GM10847 (cell line): ENCODE results near the gene RANGRF.

Source experiments
- POLR2A ChIP-seq: IDR thresholded peaks from 2 replicates; pipeline ENCODE4 v1.6.1; 2011; ENCODE audit not compliant: insufficient read length; ENCODE audit errors: extremely low read depth

RANGRF gene

DNA sequence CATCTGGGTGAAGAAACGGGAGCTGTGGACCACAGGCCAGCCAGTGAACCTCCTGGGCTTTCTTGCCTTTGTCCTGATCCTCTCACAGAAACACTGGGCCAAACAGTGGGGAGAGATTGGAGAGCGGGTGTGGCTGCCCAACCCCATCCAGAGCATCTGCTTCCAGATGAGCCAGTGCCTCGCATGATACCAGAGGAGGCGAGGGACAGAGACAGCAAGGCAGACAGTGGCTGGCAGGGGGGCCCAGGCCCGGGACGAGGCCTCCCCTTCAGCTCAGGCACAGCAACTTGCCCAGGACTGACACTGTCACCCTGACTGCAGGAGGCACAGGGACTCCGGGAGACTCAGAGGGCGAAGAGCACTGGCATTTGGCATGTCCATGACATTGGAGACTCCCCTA lies 33.6 kb downstream of the RANGRF start:
- TF ChIP-seq POLR2A = no peak

- no peak for TF ChIP-seq POLR2A
Observed at GRCh38 chr17:8324132-8324531, 35.7 kb downstream of the RANGRF start.

DNA sequence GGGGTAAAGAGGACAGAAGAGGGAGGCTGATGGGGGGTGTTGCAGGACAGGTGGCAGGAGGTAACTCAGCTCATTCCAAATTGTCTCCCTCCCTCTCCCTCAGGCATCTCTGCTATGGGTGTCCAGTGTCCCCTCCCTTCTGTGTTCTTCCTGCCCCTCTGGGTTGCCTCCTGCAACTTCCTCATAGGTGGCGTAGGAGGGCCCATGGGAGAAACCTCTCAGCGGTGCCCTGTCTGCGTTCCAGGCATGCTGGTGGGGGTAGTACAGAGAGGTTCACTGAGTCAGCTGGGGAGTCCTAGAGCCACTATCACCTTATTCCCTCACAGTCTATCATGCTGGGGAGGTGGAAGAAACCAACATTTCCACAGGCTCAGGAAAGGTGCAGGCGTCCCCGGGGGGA lies 36.5 kb downstream of the RANGRF start:
- no peak for TF ChIP-seq POLR2A

- TF ChIP-seq POLR2A = no peak
Observed at GRCh38 chr17:8326511-8327302, 38.2 kb downstream of the RANGRF start.

DNA sequence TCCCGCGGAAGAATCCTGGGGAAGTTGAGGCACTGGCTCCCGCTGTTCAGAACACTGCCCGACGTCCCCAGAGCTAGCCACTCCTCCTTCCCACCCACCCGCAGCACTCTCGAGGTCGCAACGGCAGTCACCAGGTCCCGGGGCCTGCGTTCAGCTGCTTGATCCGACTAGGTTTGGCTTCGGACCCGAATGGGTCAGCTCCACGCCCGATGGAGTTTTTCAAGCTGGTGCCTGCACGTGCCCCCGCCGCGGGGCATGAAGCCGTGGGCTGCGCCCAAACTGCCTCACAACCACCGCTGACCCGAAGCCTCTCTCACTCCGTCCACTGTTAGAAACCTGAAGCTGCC lies 38.8 kb downstream of the RANGRF start:
- TF ChIP-seq POLR2A = no peak

DNA sequence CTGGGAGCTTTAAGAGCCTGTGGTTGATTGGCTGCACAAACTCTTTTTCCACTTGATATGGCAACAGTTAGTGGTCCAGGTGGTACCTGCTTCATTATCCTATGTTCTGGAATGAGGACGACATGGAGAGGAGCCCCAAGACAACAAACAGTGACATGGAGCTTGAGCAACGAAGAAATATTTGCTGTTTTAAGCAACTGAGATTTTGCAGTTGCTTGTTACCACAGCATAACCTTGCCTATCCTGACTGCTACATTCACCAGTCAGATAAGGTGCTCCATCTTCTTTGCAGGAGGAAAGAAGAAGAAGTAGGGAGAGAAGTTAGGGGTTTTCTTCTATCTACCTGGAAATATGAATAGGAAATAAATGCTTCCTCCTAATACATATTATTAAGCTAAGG lies 43.7 kb downstream of the RANGRF start:
- TF ChIP-seq POLR2A = no peak

GRCh38 chr17:8332688-8333087 lies 44.2 kb downstream of the RANGRF start:
- TF ChIP-seq POLR2A = no peak

DNA sequence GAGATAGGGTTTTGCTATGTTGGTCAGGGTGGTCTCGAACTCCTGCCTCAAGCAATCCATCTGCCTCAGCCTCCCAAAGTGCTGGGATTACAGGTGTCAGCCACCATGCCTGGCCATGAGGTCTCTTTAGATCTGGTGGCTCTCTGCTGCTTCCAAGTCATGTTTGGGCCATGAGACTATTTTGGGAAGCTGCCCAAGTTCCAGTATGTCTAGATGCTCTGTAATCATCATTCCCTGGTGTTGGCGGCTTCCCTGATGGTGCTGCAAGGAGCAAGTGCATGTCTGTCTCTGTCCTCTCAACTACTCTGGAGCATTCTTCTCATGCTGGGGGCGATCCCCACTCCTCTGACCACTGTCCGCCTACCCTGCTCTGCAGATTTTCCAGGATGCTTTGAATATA lies 44.8 kb downstream of the RANGRF start:
- TF ChIP-seq POLR2A = no peak

GRCh38 chr17:8337802-8338752 lies 49.6 kb downstream of the RANGRF start:
- TF ChIP-seq POLR2A = no peak

DNA sequence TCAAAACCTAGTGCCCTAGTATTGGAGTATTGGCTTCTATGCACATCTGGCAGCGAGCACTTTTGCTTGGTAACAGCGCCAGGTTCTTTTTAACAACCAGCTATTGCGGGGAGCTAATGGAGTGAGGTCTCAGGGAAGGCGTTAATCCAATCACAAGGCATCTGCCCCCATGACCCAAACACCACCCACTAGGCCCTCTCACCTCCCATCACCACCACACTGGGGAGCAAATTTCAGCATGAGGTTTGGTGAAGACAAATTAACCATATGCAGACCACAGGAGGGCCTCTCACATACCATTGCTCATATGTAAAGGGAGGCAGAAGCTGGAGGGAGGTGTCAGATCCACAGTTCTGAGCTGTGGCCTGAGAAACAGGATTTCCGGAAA lies 50.3 kb downstream of the RANGRF start:
- TF ChIP-seq POLR2A = no peak

DNA sequence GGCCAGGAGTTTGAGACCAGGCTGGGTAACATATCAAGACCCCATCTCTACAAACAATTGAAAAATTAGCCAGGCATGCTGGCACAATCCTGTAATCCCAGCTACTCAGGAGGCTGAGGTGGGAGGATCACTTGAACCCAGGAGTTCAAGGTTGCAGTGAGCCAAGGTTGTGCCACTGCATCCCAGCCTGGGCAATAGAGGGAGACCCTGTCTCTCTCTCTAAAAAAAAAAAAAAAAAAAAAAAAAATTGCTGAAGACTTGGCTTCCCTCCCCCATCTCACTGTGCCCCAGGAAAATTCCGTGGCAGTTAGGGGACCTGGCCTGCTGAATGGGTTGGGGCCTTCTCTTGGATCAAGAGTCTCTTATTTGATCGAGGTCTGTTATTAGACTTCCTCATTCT lies 51.1 kb downstream of the RANGRF start, which contains the start of gene ODF4:
Gene ODF4, plus strand, starts transcription at position 301 of the 400 bp plus-strand sequence. CDS start 212 bp downstream, outside the sequence.
- no peak for TF ChIP-seq POLR2A
